Stomach (tissue), 4 donors: ENCODE results near the gene EOLA2.

Experiments used
- EP300 ChIP-seq: sonication (generic); formaldehyde crosslinking; IDR thresholded peaks from one replicate; pipeline ENCODE4 v1.6.1; 2017; ENCODE audit warnings: antibody characterized with exemption
- POLR2A ChIP-seq, 4 donors: fragments of 450-650 bp; IDR thresholded peaks; one replicate each; pipeline ENCODE4 v1.6.1; 2016; ENCODE audit warnings: antibody characterized with exemption in 4 of 4, control low read depth in 2 of 4, mild to moderate bottlenecking in 1 of 4, moderate library complexity in 1 of 4
- POLR2AphosphoS5 ChIP-seq, 3 donors: sonication (generic); formaldehyde crosslinking; IDR thresholded peaks; one replicate each; pipeline ENCODE4 v1.6.1; 2016; ENCODE audit warnings: antibody characterized with exemption in 3 of 3
- TF ChIP-seq, protein P1 (sequence below), 7 experiments: fragments of 450-650 bp in 4 of 7; fragments of 200-600 bp in 3 of 7; sonication (generic) in 3 of 7; IDR thresholded peaks; one replicate each; pipeline ENCODE4 v1.5.1; 2016 to 2019; ENCODE audit warnings: antibody characterized with exemption in 7 of 7, control low read depth in 2 of 7, mild to moderate bottlenecking in 1 of 7

DNA sequence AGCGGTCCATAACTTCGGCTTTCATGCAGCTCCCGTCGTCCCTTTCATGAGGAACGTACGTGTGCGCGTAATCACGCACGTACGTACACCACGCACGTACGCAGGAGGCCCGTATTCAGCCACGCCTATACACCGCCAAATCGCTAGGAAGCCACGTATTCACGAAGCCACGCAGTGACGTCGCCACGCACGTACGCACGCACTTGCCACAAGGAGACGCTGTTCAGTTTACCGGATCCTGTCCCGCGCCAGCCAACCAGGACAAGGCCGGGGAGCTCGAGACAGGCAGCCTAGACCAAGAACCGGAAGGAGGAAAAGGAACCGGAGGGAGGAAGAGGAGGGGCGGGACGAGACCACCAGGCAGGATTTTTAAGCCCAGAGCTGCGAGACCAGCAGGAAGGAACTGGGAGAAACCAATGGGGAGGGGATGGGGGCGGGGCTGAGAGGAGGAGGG is at the start of gene EOLA2:
- TF ChIP-seq, protein P1, sequence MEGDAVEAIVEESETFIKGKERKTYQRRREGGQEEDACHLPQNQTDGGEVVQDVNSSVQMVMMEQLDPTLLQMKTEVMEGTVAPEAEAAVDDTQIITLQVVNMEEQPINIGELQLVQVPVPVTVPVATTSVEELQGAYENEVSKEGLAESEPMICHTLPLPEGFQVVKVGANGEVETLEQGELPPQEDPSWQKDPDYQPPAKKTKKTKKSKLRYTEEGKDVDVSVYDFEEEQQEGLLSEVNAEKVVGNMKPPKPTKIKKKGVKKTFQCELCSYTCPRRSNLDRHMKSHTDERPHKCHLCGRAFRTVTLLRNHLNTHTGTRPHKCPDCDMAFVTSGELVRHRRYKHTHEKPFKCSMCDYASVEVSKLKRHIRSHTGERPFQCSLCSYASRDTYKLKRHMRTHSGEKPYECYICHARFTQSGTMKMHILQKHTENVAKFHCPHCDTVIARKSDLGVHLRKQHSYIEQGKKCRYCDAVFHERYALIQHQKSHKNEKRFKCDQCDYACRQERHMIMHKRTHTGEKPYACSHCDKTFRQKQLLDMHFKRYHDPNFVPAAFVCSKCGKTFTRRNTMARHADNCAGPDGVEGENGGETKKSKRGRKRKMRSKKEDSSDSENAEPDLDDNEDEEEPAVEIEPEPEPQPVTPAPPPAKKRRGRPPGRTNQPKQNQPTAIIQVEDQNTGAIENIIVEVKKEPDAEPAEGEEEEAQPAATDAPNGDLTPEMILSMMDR (IDR thresholded peaks at IDR 0.05) = peak in 5 of 7 experiments; percentile 20 to 70 (median 57)
- TF ChIP-seq EP300 = peak; percentile 81
- TF ChIP-seq POLR2A (IDR thresholded peaks at IDR 0.05) = peak in 1 of 4 donors; percentile 70
- peak; percentile 90 to 94 (median 91) for TF ChIP-seq POLR2AphosphoS5 (IDR thresholded peaks at IDR 0.05)
